MM.1S (cell line): ENCODE data around the gene ZC3H15.

ENCODE experiments used
- DNase-seq: peaks from one replicate; pipeline ENCODE4 v3.0.0-alpha.2; 2015
- H2AFZ ChIP-seq: fragments of 300-600 bp; sonication (generic); 2 replicates; pipeline ENCODE4 v1.6.0; 2016; ENCODE audit warnings: antibody characterized with exemption, low read length
- H3F3A ChIP-seq: fragments of 300-600 bp; sonication (generic); 2 replicates; pipeline ENCODE4 v1.6.1; 2016; ENCODE audit warnings: mild to moderate bottlenecking, antibody characterized with exemption, low read length, moderate library complexity, mixed read lengths; ENCODE audit not compliant: insufficient read depth
- H3K27ac ChIP-seq: fragments of 300-600 bp; sonication (generic); 2 replicates; pipeline ENCODE4 v1.5.1; 2016; ENCODE audit warnings: mild to moderate bottlenecking, low read length
- H3K27me3 ChIP-seq: fragments of 300-600 bp; sonication (generic); replicated peaks from 2 replicates; pipeline ENCODE4 v1.6.0; 2016; ENCODE audit warnings: low read length; ENCODE audit not compliant: insufficient read depth
- H3K36me3 ChIP-seq: fragments of 300-600 bp; sonication (generic); replicated peaks from 2 replicates; pipeline ENCODE4 v1.6.1; 2016; ENCODE audit warnings: mild to moderate bottlenecking, low read length, mixed read lengths; ENCODE audit not compliant: insufficient read depth
- H3K4me1 ChIP-seq: fragments of 300-600 bp; sonication (generic); 2 replicates; pipeline ENCODE4 v1.6.1; 2016; ENCODE audit warnings: low read length, mixed read lengths
- H3K4me2 ChIP-seq: fragments of 300-600 bp; sonication (generic); 2 replicates; pipeline ENCODE4 v1.6.0; 2016; ENCODE audit warnings: low read depth, low read length
- H3K4me3 ChIP-seq: fragments of 300-600 bp; sonication (generic); 2 replicates; pipeline ENCODE4 v1.5.1; 2016; ENCODE audit warnings: low read length, mixed read lengths
- H3K79me2 ChIP-seq: fragments of 300-600 bp; sonication (generic); 2 replicates; pipeline ENCODE4 v1.6.1; 2016; ENCODE audit warnings: mixed run types, low read length, mixed read lengths
- H3K9ac ChIP-seq: fragments of 300-600 bp; sonication (generic); 2 replicates; pipeline ENCODE4 v1.6.1; 2016; ENCODE audit warnings: low read length, mixed read lengths
- H3K9me2 ChIP-seq: fragments of 300-600 bp; sonication (generic); replicated peaks from 2 replicates; pipeline ENCODE4 v1.6.1; 2016; ENCODE audit warnings: mild to moderate bottlenecking, low read length, mixed read lengths; ENCODE audit not compliant: insufficient read depth
- H3K9me3 ChIP-seq: fragments of 300-600 bp; sonication (generic); replicated peaks from 2 replicates; pipeline ENCODE4 v1.6.1; 2016; ENCODE audit warnings: mild to moderate bottlenecking, low read length, mixed read lengths; ENCODE audit not compliant: insufficient read depth
- H4K20me1 ChIP-seq: fragments of 300-600 bp; sonication (generic); 2 replicates; pipeline ENCODE4 v1.6.1; 2016; ENCODE audit warnings: mild to moderate bottlenecking, low read length, moderate library complexity, mixed read lengths; ENCODE audit not compliant: insufficient read depth
- EZH2 ChIP-seq: fragments of 300-600 bp; sonication (generic); optimal IDR thresholded peaks from 2 replicates; pipeline ENCODE3; 2017; ENCODE audit warnings: low read depth, mild to moderate bottlenecking, antibody characterized with exemption, low read length, mixed read lengths
- EZH2phosphoT487 ChIP-seq: fragments of 300-600 bp; sonication (generic); IDR thresholded peaks from 2 replicates; pipeline ENCODE4 v1.6.1; 2018; ENCODE audit warnings: antibody characterized with exemption, low read length
- TF ChIP-seq, protein P1 (sequence below): fragments of 300-600 bp; sonication (generic); IDR thresholded peaks from 2 replicates; pipeline ENCODE4 v1.5.1; 2016; ENCODE audit warnings: antibody characterized with exemption, low read length, mixed read lengths

ZC3H15 gene

DNA sequence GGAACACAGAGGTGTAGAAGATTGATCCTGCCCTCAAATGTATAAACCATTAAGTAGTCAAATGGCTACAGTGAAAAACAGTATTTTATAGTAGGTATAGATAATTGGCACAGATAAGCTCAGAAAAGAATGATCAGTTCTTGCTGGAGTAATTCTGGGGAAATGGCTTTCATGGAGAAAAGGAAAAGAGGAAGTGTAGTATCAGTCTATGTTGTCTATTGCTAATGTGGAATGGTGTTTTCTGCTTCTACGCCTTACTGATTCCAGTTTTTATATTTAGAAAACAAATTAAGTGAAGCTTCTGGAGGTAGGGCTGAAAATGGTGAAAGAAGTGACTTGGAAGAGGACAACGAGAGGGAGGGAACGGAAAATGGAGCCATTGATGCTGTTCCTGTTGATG, 22.2 kb downstream of the ZC3H15 start:
- no peak overlapping the region for H3K27ac ChIP-seq
- no peak overlapping the region for H2AFZ ChIP-seq
- H3K9me3 ChIP-seq, result no peaks in the 10 kb centered on the region
- no peaks in the 10 kb centered on the region for H3F3A ChIP-seq
- no peaks in the 10 kb centered on the region for H4K20me1 ChIP-seq
- H3K79me2 ChIP-seq, result peaks cover 7% of the 10 kb centered on the region; the same call in 1 of the 2 replicates
- no peak overlapping the region for H3K4me2 ChIP-seq
- H3K27me3 ChIP-seq, result no peaks in the 10 kb centered on the region
- peaks cover 21% of the 10 kb centered on the region; the same call in 1 of the 2 replicates for H3K36me3 ChIP-seq
- DNase-seq, result no peak
- H3K4me3 ChIP-seq, result no peak overlapping the region
- H3K9me2 ChIP-seq, result no peaks in the 10 kb centered on the region
- H3K4me1 ChIP-seq, result no peaks in the 10 kb centered on the region
- TF ChIP-seq EZH2phosphoT487 (no peak), EZH2 (no peak)
- TF ChIP-seq, protein P1, sequence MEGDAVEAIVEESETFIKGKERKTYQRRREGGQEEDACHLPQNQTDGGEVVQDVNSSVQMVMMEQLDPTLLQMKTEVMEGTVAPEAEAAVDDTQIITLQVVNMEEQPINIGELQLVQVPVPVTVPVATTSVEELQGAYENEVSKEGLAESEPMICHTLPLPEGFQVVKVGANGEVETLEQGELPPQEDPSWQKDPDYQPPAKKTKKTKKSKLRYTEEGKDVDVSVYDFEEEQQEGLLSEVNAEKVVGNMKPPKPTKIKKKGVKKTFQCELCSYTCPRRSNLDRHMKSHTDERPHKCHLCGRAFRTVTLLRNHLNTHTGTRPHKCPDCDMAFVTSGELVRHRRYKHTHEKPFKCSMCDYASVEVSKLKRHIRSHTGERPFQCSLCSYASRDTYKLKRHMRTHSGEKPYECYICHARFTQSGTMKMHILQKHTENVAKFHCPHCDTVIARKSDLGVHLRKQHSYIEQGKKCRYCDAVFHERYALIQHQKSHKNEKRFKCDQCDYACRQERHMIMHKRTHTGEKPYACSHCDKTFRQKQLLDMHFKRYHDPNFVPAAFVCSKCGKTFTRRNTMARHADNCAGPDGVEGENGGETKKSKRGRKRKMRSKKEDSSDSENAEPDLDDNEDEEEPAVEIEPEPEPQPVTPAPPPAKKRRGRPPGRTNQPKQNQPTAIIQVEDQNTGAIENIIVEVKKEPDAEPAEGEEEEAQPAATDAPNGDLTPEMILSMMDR, result no peak
- no peak overlapping the region for H3K9ac ChIP-seq

DNA sequence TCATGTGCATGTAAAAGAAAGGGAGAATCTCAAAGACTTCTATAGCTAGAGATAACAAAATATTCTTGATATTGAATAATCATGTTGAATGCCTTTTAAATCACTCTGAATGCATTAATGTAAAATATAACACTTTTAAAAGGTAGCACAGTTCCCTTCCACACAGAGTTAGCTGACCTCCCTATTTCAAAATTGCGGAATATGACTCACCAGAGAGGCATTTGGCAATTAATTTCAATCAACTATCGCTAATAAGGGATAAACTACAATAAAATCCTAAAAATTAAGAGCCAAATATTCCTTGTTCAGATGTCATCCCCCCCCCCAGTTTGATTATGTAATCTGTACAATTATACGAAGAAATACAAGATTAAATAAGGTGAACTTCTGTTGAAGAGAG, 29.3 kb downstream of the ZC3H15 start:
- Histone ChIP-seq H3K79me2 (no peaks in the 10 kb centered on the region; the same call in 1 of the 2 replicates), H4K20me1 (no peaks in the 10 kb centered on the region)

DNA sequence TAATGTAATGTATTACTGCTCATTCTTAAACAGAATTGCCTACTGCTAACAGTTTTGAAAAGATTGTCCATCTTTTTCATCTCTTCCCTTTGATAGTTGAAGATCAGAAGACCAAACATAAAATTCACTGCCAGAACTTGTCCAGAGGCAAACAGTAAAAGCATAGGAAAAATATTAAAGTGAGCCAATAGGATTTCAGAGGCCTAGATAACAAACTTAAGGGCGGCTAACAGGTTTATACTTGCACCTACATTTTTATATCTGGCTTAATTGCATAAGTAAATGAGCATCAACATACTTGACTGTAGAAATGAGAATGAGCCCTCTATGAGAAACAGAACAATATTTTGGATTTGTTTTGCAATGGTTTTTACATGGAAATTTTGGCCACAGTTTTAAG, 30.3 kb downstream of the ZC3H15 start:
- H3K27ac ChIP-seq, result no peak overlapping the region
- H3K9me3 ChIP-seq, result no peaks in the 10 kb centered on the region
- H3K4me2 ChIP-seq, result no peak overlapping the region
- TF ChIP-seq EZH2phosphoT487 (no peak), EZH2 (no peak)
- TF ChIP-seq, protein P1, result no peak
- H3K4me1 ChIP-seq, result no peaks in the 10 kb centered on the region
- no peaks in the 10 kb centered on the region for H3K27me3 ChIP-seq
- H3K9ac ChIP-seq, result no peak overlapping the region
- H3K79me2 ChIP-seq, result no peaks in the 10 kb centered on the region; the same call in 1 of the 2 replicates
- H3K9me2 ChIP-seq, result no peaks in the 10 kb centered on the region
- H3K36me3 ChIP-seq, result peaks cover 3% of the 10 kb centered on the region; the same call in 1 of the 2 replicates
- no peaks in the 10 kb centered on the region for H4K20me1 ChIP-seq
- H3K4me3 ChIP-seq, result no peak overlapping the region
- no peak for DNase-seq
- H3F3A ChIP-seq, result no peaks in the 10 kb centered on the region
- no peak overlapping the region for H2AFZ ChIP-seq

More for the DNA sequence above, 29.3 kb downstream of the ZC3H15 start:
- Histone ChIP-seq H3K27ac (no peak overlapping the region), H3K36me3 (peaks cover 3% of the 10 kb centered on the region; the same call in 1 of the 2 replicates), H3K4me1 (no peaks in the 10 kb centered on the region), H3K9ac (no peak overlapping the region), H3K9me3 (no peaks in the 10 kb centered on the region), H3K4me2 (no peak overlapping the region), H3K9me2 (no peaks in the 10 kb centered on the region), H3F3A (no peaks in the 10 kb centered on the region), H3K4me3 (no peak overlapping the region), H2AFZ (no peak overlapping the region), H3K27me3 (no peaks in the 10 kb centered on the region)
- DNase-seq, result no peak
- TF ChIP-seq EZH2phosphoT487, result no peak

DNA sequence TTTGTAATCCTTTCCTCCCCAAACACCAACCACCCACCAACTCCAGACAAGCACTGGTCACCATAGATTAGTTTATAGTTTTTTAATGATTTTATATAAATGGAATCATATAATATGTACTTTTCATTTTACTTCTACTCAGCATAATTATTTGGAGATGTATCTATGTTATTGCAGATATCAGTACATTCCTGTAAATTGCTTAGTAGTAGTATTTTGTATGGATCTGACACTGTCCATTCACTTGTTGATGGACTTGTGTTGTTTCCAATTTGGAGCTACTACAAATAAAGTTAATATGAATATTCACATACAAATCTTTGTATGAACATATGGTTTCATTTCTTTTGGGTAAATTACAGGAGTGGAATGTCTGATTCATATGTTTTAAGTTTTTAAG, 31.0 kb downstream of the ZC3H15 start:
- no peak overlapping the region for H3K4me3 ChIP-seq
- H3K4me1 ChIP-seq, result no peaks in the 10 kb centered on the region
- no peaks in the 10 kb centered on the region for H3K9me2 ChIP-seq
- DNase-seq, result no peak
- no peaks in the 10 kb centered on the region for H3F3A ChIP-seq
- no peak overlapping the region for H3K4me2 ChIP-seq
- H3K79me2 ChIP-seq, result no peaks in the 10 kb centered on the region
- no peak for TF ChIP-seq EZH2
- TF ChIP-seq EZH2phosphoT487, result no peak
- TF ChIP-seq, protein P1, result no peak
- H4K20me1 ChIP-seq, result no peaks in the 10 kb centered on the region
- H3K27ac ChIP-seq, result no peak overlapping the region
- H3K36me3 ChIP-seq, result peaks cover 3% of the 10 kb centered on the region; the same call in 1 of the 2 replicates
- H2AFZ ChIP-seq, result no peak overlapping the region
- H3K27me3 ChIP-seq, result no peaks in the 10 kb centered on the region
- H3K9ac ChIP-seq, result no peak overlapping the region
- H3K9me3 ChIP-seq, result no peaks in the 10 kb centered on the region
